Right lobe of liver (tissue), 4 donors: ENCODE data around the gene RNU1-2.
"Not testable (repeated sequence)": the region's sequence is repeated elsewhere in the genome, so short reads cannot be mapped to it uniquely, and the experiment has no call there.

ENCODE experiments used
- CTCF ChIP-seq, 4 donors: fragments of 200-600 bp in 3 of 4; fragments of 450-650 bp in 1 of 4; IDR thresholded peaks; one replicate each; pipeline versions ENCODE4 v1.5.1 to v1.8.0; 2016 to 2022; ENCODE audit warnings: antibody characterized with exemption in 4 of 4, mild to moderate bottlenecking in 2 of 4
- POLR2A ChIP-seq: fragments of 450-650 bp; IDR thresholded peaks from one replicate; pipeline ENCODE4 v1.6.1; 2017; ENCODE audit warnings: antibody characterized with exemption, mild to moderate bottlenecking
- donor health status: DM: no; HTN: no; CAD: no.
- donor health status: DM: no; HTN: no; CAD: no.
- donor health status: DM: no; HTN: yes; CAD: no.

- TF ChIP-seq CTCF (IDR thresholded peaks at IDR 0.05); POLR2A: not testable (repeated sequence)
Measured at GRCh38 chr1:16912742-16913141, 17.0 kb downstream of the RNU1-2 start.
